Body of pancreas (tissue), 4 donors: Measurements from ENCODE around the gene ITGA8. TPM values are rescaled to one million over a fixed set of nuclear protein-coding genes. Genes with fewer than 3 reads are reported as not detected.

Experiments
- ATAC-seq: fragments of 150-250 bp; one replicate; pipeline ENCODE4 v1.9.1; 2016
- DNase-seq, 4 donors: peaks; one replicate each; pipeline ENCODE4 v3.0.0-alpha.2; 2019
- H3K27ac ChIP-seq, 4 donors: fragments of 200-600 bp; sonication (generic); 1 replicate in 3 of 4; 2 replicates in 1 of 4; pipeline versions ENCODE4 v1.5.1 to v1.6.1; 2016 to 2019; ENCODE audit warnings: mild to moderate bottlenecking in 1 of 4, mixed read lengths in 1 of 4, moderate library complexity in 1 of 4
- H3K27me3 ChIP-seq, 2 donors: fragments of 200-600 bp; sonication (generic); one replicate each; pipeline ENCODE4 v1.6.0; 2016; ENCODE audit warnings: mild to moderate bottlenecking in 1 of 2
- H3K36me3 ChIP-seq, 2 donors: fragments of 200-600 bp; sonication (generic); replicated peaks in 1 of 2; 2 replicates each; pipeline ENCODE4 v1.5.1; 2016; ENCODE audit warnings: low read depth in 2 of 2; ENCODE audit not compliant: insufficient read depth in 1 of 2
- H3K4me1 ChIP-seq: fragments of 200-600 bp; sonication (generic); one replicate; pipeline ENCODE4 v1.6.0; 2016
- H3K4me3 ChIP-seq, 2 donors: fragments of 200-600 bp; sonication (generic); 1 replicate in 1 of 2; 2 replicates in 1 of 2; pipeline ENCODE4 v1.5.1; 2016 to 2019
- H3K9me3 ChIP-seq, 3 donors: fragments of 200-600 bp; sonication (generic); 1 replicate in 2 of 3; 2 replicates in 1 of 3; pipeline ENCODE4 v1.5.1; 2016
- POLR2A ChIP-seq, 3 donors: fragments of 450-650 bp; IDR thresholded peaks; one replicate each; pipeline ENCODE4 v1.6.1; 2016; ENCODE audit warnings: antibody characterized with exemption in 3 of 3, mild to moderate bottlenecking in 2 of 3
- WGBS, 2 donors: methylation state at CpG; one replicate each; pipeline ENCODE4 v1.1.5; 2017; 5-methylcytosine and 5-hydroxymethylcytosine counted together
- intact Hi-C: fragments of 100-400 bp; cut with DNase I; formaldehyde crosslinking; loops from one replicate; pipeline ENCODE4 v1.15.1; 2023
- total RNA-seq, 2 donors: library from RNA; depleted of rRNA; stranded (reverse); fragments of >200 nt; gene quantifications; one replicate each; pipeline ENCODE4 v1.1.0, GENCODE V29; 2016
- TF ChIP-seq, protein P1 (sequence below), 7 experiments: fragments of 450-650 bp in 4 of 7; fragments of 200-600 bp in 3 of 7; sonication (generic) in 3 of 7; IDR thresholded peaks; one replicate each; pipeline ENCODE4 v1.5.1; 2016 to 2019; ENCODE audit warnings: antibody characterized with exemption in 7 of 7

ITGA8 gene
- total RNA-seq, 2 donors from 2014 or later, result 0.66 to 0.78 TPM

DNA sequence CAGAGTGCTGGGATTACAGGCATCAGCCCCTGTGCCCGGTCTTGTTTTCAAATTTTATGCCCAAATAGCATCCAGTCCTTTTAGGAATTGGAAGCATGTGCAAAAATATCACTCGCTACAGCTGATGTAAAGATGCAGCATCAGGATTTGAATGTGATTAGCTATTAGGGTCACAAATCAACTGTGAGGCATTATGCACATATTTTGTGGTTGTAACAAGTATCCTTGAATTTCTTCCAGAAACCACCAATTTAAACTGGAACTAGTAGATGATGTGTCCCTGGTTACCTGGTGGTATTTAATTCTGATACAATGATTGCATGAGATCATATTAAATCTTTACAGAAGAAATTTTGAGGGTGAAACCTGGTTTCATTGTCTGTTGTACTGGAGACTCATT lies 41.0 kb upstream of the ITGA8 start:
- H3K27me3 ChIP-seq, result no peaks in the 10 kb centered on the region
- no peak overlapping the region for H3K4me3 ChIP-seq
- no peaks in the 10 kb centered on the region for H3K36me3 ChIP-seq
- H3K4me1 ChIP-seq, result no peaks in the 10 kb centered on the region
- TF ChIP-seq, protein P1, sequence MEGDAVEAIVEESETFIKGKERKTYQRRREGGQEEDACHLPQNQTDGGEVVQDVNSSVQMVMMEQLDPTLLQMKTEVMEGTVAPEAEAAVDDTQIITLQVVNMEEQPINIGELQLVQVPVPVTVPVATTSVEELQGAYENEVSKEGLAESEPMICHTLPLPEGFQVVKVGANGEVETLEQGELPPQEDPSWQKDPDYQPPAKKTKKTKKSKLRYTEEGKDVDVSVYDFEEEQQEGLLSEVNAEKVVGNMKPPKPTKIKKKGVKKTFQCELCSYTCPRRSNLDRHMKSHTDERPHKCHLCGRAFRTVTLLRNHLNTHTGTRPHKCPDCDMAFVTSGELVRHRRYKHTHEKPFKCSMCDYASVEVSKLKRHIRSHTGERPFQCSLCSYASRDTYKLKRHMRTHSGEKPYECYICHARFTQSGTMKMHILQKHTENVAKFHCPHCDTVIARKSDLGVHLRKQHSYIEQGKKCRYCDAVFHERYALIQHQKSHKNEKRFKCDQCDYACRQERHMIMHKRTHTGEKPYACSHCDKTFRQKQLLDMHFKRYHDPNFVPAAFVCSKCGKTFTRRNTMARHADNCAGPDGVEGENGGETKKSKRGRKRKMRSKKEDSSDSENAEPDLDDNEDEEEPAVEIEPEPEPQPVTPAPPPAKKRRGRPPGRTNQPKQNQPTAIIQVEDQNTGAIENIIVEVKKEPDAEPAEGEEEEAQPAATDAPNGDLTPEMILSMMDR (IDR thresholded peaks at IDR 0.05), result no peak
- no peak for TF ChIP-seq POLR2A (IDR thresholded peaks at IDR 0.05)
- DNase-seq, result no peak
- H3K27ac ChIP-seq, result no peak overlapping the region
- no peak for ATAC-seq
- intact Hi-C loops, result no loop called here
- no peaks in the 10 kb centered on the region for H3K9me3 ChIP-seq
- WGBS, 2 donors, result 87 to 94% methylated on average over 2 of the region's 2 CpGs

DNA sequence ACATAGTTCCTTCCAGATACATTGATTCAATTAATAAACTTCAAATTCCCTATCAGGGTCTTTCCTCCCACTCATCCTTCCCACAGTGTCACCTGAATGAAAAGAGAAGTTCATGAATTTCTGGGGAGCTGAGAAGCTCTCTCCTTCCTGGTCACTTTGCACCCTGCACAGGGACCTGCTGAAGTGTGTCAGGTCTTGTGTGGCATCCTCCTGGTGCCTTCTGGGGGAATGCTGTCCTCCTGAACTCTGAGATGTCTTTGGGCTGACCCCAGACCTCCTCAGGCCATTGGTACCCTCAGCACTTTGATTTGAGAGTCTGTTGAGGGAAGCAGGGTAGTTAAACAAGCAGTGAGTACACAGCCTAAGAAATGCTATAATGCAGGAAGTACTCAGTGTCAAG lies 39.5 kb upstream of the ITGA8 start:
- DNase-seq (no peak), ATAC-seq (no peak)
- H3K27me3 ChIP-seq, result no peaks in the 10 kb centered on the region
- no peak overlapping the region for H3K4me3 ChIP-seq
- TF ChIP-seq, protein P1 (IDR thresholded peaks at IDR 0.05), result no peak
- no peak for TF ChIP-seq POLR2A (IDR thresholded peaks at IDR 0.05)
- H3K36me3 ChIP-seq, result no peaks in the 10 kb centered on the region
- no peaks in the 10 kb centered on the region for H3K9me3 ChIP-seq
- no peak overlapping the region for H3K27ac ChIP-seq
- no peaks in the 10 kb centered on the region for H3K4me1 ChIP-seq
- intact Hi-C loops, result no loop called here

DNA sequence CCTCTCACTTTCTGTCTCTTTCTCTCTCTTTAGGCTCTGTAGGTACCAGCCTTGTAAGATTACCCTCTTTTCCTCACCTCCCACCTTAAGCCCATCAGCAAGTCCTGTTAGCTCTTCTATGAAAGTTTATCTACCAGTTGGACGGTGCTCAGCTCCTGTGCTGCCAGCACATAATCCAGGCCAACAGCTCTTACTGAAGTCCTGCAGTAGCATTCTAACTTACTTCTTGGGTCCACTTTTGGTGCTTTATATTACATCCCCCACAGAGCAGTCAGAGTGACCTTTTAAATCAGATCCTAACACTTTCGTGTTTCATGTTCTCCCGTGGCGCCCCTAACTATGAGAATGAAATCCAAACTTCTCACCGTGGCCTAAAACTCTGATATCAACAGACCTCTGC lies 38.9 kb upstream of the ITGA8 start:
- Histone ChIP-seq H3K4me1 (no peaks in the 10 kb centered on the region), H3K27me3 (no peaks in the 10 kb centered on the region), H3K4me3 (no peak overlapping the region), H3K9me3 (no peaks in the 10 kb centered on the region), H3K27ac (no peak overlapping the region), H3K36me3 (no peaks in the 10 kb centered on the region)
- TF ChIP-seq, protein P1 (IDR thresholded peaks at IDR 0.05), result no peak
- no peak for TF ChIP-seq POLR2A (IDR thresholded peaks at IDR 0.05)
- 72 to 75% methylated on average over 5 of the region's 5 CpGs for WGBS, 2 donors
- intact Hi-C loops, result no loop called here
- DNase-seq (no peak), ATAC-seq (no peak)

DNA sequence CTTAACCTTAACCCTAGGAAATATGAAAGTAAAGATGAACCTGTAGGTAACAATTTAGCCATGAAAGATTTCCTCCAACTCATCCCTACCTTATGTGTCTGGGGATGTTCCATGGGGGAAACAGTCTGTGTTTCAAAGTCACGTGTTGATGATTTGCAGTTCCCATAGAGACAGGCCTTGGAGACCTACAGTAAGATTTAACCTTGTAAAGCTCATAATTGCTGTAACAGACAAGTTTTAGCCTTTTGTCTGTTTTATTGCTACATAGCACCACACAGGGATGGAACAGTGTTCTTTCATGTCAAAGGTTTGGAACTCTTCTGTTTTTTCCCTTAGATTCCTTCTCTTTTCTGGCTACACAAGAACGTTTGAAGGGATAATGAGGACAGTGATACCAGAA lies 35.2 kb upstream of the ITGA8 start:
- TF ChIP-seq POLR2A (IDR thresholded peaks at IDR 0.05), result no peak
- TF ChIP-seq, protein P1 (IDR thresholded peaks at IDR 0.05), result no peak
- H3K36me3 ChIP-seq, result no peaks in the 10 kb centered on the region
- 6 to 23% methylated on average over 2 of the region's 2 CpGs for WGBS, 2 donors
- no peak overlapping the region for H3K27ac ChIP-seq
- no peaks in the 10 kb centered on the region for H3K27me3 ChIP-seq
- no peak overlapping the region for H3K4me3 ChIP-seq
- ATAC-seq, result no peak
- H3K4me1 ChIP-seq, result no peaks in the 10 kb centered on the region
- no peak for DNase-seq
- intact Hi-C loops, result no loop called here
- no peaks in the 10 kb centered on the region for H3K9me3 ChIP-seq

DNA sequence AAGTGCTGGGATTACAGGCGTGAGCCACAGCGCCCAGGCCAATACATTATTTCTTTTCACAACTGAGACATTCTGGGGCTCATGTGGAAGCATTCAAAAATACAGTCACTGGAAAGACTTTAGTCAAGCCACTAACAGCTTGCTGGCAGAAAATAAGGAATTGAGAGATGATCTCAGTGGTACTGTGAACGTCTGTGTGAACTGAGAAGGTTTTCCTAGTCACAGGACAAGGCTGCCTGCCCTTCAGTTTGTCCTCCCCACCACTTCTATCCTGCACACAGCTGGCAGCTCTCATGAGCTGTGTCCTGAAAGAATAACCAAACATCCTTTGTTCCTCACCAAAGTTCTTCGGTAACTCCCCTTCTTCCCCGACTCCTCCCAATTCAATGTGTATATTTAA lies 31.3 kb upstream of the ITGA8 start:
- DNase-seq, result no peak
- H3K4me1 ChIP-seq, result no peaks in the 10 kb centered on the region
- H3K4me3 ChIP-seq, result no peak overlapping the region
- TF ChIP-seq POLR2A (IDR thresholded peaks at IDR 0.05), result no peak
- TF ChIP-seq, protein P1 (IDR thresholded peaks at IDR 0.05), result no peak
- no peak overlapping the region for H3K27ac ChIP-seq
- no peaks in the 10 kb centered on the region for H3K36me3 ChIP-seq
- no peaks in the 10 kb centered on the region for H3K27me3 ChIP-seq
- ATAC-seq, result no peak
- intact Hi-C loops, result no loop called here
- WGBS, 2 donors, result 66 to 72% methylated on average over 5 of the region's 5 CpGs
- H3K9me3 ChIP-seq, result no peaks in the 10 kb centered on the region
